Esophagus squamous epithelium (tissue), 4 donors: ENCODE data around the gene FLNA.
A peak's percentile ranks its signal among the peaks of the same experiment; 100 is the strongest.

Experiments used
- CTCF ChIP-seq, 6 experiments: fragments of 450-650 bp in 4 of 6; fragments of 200-600 bp in 2 of 6; sonication (generic) in 2 of 6; IDR thresholded peaks; one replicate each; pipeline ENCODE4 v1.5.1; 2016 to 2019; ENCODE audit warnings: antibody characterized with exemption in 6 of 6, mild to moderate bottlenecking in 4 of 6, moderate library complexity in 4 of 6
- POLR2A ChIP-seq, 4 donors: fragments of 450-650 bp; IDR thresholded peaks; one replicate each; pipeline ENCODE4 v1.6.1; 2017; ENCODE audit warnings: antibody characterized with exemption in 4 of 4, mild to moderate bottlenecking in 4 of 4, moderate library complexity in 3 of 4

DNA sequence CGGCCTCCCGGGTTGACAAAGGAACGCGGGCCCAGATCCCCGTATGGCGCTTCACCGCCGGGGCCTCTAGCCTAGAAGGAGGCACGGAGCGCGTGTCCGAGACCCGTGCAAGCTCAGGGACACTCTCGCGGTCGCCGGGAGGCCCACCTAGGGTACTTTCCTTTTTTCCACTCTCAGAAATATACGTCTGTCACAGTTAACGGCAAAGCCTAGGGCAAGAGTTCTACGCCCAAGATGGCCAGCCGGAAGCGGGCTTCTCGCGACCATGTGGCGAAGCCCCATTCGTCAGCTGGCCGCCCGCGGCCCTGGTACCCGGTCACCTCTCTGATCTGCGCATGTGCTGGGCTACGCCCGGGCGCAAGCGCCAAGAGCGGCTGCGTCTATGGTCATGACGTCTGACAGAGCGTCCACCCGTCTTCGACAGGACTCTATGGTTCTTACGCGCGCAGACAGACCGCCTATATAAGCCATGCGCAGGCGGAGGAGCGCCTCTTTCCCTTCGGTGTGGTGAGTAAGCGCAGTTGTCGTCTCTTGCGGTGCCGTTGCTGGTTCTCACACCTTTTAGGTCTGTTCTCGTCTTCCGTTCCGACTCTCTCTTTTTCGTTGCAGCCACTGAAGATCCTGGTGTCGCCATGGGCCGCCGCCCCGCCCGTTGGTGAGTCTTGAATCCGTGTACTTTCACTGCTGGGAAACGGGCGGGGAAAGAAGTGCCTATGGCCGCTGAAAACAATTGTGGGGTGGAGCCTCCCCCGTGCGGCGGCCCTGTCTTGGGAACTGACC, 23.6 kb upstream of the FLNA start, which contains the start of gene RPL10:
- TF ChIP-seq CTCF (IDR thresholded peaks at IDR 0.05) (no peak), POLR2A (IDR thresholded peaks at IDR 0.05) (peak in 3 of 4 donors; percentile 83 to 95 (median 88))
